Measurements from ENCODE around the gene MICU2. TPM values are rescaled to one million over a fixed set of nuclear protein-coding genes. Genes with fewer than 3 reads are reported as not detected.

MICU2 gene
- polyA plus RNA-seq, 1 experiment: 20.3 TPM

- H3K36me3 ChIP-seq (ENCODE audit: control insufficient read depth, insufficient read depth, low read length): no peaks in the 10 kb centered on the region
- no peak for TF ChIP-seq CTCF (IDR thresholded peaks at IDR 0.05; ENCODE audit: insufficient read depth, low read depth, low read length)
- ChIA-PET CTCF (interaction anchor here (1.8 kb wide), 1 partner anchor 19 kb away, joined by 7 read pairs; no protein-coding TSS in a partner anchor), POLR2A (no interaction called here)
- DNase-seq (ENCODE audit: low read depth): no peak
- no peak overlapping the region for H3K4me3 ChIP-seq (ENCODE audit: low read depth, low read length)
- no peaks in the 10 kb centered on the region; the same call in 1 of the 2 replicates for H3K27me3 ChIP-seq (ENCODE audit: control insufficient read depth, insufficient read depth, low read length)
Measured at GRCh38 chr13:21619633-21620220, 15.8 kb upstream of the MICU2 start.

DNA sequence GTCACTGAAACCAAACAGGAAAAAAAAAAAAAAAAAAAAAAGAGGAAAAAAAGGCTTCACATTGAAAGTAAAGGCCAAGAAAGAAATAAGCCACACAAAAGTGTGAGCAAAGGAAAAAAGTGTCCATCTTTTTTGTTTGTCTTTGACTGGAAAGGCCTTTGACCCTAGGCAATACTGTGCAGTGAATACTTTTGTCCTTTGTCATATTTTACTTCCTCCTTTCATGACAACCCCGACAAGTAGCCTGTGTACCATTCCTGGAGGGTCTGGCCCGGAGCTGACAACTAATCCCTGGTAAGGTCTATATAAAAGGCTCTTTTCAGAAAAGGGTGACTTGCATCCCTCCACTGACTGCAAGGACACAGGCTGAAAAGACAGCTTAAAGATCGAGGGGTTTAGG is 12.9 kb upstream of the MICU2 start:
- Histone ChIP-seq H3K36me3 (ENCODE audit: control insufficient read depth, insufficient read depth, low read length) (no peaks in the 10 kb centered on the region), H3K27me3 (ENCODE audit: control insufficient read depth, insufficient read depth, low read length) (no peaks in the 10 kb centered on the region; the same call in 1 of the 2 replicates), H3K4me3 (ENCODE audit: low read depth, low read length) (no peak overlapping the region)
- ChIA-PET POLR2A (no interaction called here), CTCF (interaction anchor here (2.9 kb wide), 1 partner anchor 21 kb away, joined by 13 read pairs; no protein-coding TSS in a partner anchor)
- TF ChIP-seq CTCF (IDR thresholded peaks at IDR 0.05; ENCODE audit: insufficient read depth, low read depth, low read length): no peak
- no peak for DNase-seq (ENCODE audit: low read depth)

- Histone ChIP-seq H3K4me3 (ENCODE audit: low read depth, low read length) (no peak overlapping the region), H3K27me3 (ENCODE audit: control insufficient read depth, insufficient read depth, low read length) (no peaks in the 10 kb centered on the region; the same call in 1 of the 2 replicates), H3K36me3 (ENCODE audit: control insufficient read depth, insufficient read depth, low read length) (no peaks in the 10 kb centered on the region)
- ChIA-PET POLR2A (no interaction called here), CTCF (interaction anchor here (2.9 kb wide), 1 partner anchor 22 kb away, joined by 13 read pairs; no protein-coding TSS in a partner anchor)
- TF ChIP-seq CTCF (IDR thresholded peaks at IDR 0.05; ENCODE audit: insufficient read depth, low read depth, low read length): no peak
- DNase-seq (ENCODE audit: low read depth): no peak
Measured at GRCh38 chr13:21616205-21616866, 12.4 kb upstream of the MICU2 start.

DNA sequence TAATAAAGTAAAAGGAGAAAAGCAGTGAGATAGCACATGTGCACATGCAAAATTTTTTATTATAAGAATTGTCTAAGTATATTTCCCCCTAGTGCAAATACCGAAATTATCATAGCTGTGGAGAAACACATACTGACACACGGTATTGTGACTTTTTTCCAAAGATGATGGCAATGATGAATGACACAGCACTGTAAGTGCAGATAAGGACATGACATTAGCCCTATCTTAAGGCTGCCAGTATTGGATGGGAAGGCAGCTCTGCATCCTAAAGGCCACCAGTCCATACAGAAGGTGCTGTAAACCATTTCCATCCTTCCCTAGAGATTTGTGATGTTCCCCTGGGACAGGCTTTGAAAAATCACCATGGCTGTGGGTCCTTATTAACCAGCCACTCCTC is 11.5 kb upstream of the MICU2 start:
- Histone ChIP-seq H3K4me3 (ENCODE audit: low read depth, low read length) (no peak overlapping the region), H3K27me3 (ENCODE audit: control insufficient read depth, insufficient read depth, low read length) (no peaks in the 10 kb centered on the region; the same call in 1 of the 2 replicates), H3K36me3 (ENCODE audit: control insufficient read depth, insufficient read depth, low read length) (no peaks in the 10 kb centered on the region)
- no peak for DNase-seq (ENCODE audit: low read depth)
- ChIA-PET CTCF (interaction anchor here (2.9 kb wide), 1 partner anchor 23 kb away, joined by 13 read pairs; no protein-coding TSS in a partner anchor), POLR2A (no interaction called here)
- no peak for TF ChIP-seq CTCF (IDR thresholded peaks at IDR 0.05; ENCODE audit: insufficient read depth, low read depth, low read length)

DNA sequence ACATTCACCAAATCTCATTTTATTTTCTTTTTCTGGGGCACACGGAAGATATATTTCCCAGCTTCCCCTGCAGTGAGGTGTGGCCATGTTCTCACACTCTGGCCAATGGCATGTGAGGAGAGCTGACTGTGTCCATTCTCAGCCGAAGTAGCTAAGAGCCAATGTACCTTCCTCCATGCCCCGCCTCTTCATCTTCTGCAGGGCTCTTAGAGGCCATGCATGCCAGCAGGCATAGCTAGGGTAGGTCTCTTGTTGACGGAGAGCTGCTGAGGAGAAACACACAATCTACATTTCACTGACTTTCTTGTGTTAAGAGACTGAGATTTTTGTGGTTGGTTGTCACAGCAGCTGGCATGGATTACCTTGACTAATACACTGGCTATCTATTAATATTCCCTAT is 9.8 kb upstream of the MICU2 start:
- ChIA-PET POLR2A (interaction anchor here (0.6 kb wide), 1 partner anchor 43 kb away, joined by 3 read pairs; no protein-coding TSS in a partner anchor), CTCF (interaction anchor here (0.5 to 1.4 kb wide), 2 partner anchors 8 to 20 kb away, joined by 3 read pairs; no protein-coding TSS in a partner anchor)
- Histone ChIP-seq H3K36me3 (ENCODE audit: control insufficient read depth, insufficient read depth, low read length) (no peaks in the 10 kb centered on the region), H3K27me3 (ENCODE audit: control insufficient read depth, insufficient read depth, low read length) (no peaks in the 10 kb centered on the region; the same call in 1 of the 2 replicates), H3K4me3 (ENCODE audit: low read depth, low read length) (no peak overlapping the region)
- no peak for DNase-seq (ENCODE audit: low read depth)
- no peak for TF ChIP-seq CTCF (IDR thresholded peaks at IDR 0.05; ENCODE audit: insufficient read depth, low read depth, low read length)
